GM12865 (cell line): ENCODE measurements around the gene KLRB1.
A peak's percentile ranks its signal among the peaks of the same experiment; 100 is the strongest.
"Not testable (repeated sequence)": the region's sequence is repeated elsewhere in the genome, so short reads cannot be mapped to it uniquely, and the experiment has no call there.

Experiments
- DNase-seq: peaks from one replicate; pipeline ENCODE4 v3.0.0; 2010; ENCODE audit warnings: low read depth
- H3K4me3 ChIP-seq: 2 replicates; pipeline ENCODE4 v1.5.1; 2011; ENCODE audit warnings: mild to moderate bottlenecking, low read depth, low read length, control low read depth
- TF ChIP-seq, protein P1 (sequence below): IDR thresholded peaks from 2 replicates; pipeline ENCODE4 v1.5.1; 2011; ENCODE audit warnings: low read length, control low read depth, low read depth, inconsistent platforms; ENCODE audit not compliant: insufficient read depth; ENCODE audit errors: missing control alignments

Gene KLRB1

DNA sequence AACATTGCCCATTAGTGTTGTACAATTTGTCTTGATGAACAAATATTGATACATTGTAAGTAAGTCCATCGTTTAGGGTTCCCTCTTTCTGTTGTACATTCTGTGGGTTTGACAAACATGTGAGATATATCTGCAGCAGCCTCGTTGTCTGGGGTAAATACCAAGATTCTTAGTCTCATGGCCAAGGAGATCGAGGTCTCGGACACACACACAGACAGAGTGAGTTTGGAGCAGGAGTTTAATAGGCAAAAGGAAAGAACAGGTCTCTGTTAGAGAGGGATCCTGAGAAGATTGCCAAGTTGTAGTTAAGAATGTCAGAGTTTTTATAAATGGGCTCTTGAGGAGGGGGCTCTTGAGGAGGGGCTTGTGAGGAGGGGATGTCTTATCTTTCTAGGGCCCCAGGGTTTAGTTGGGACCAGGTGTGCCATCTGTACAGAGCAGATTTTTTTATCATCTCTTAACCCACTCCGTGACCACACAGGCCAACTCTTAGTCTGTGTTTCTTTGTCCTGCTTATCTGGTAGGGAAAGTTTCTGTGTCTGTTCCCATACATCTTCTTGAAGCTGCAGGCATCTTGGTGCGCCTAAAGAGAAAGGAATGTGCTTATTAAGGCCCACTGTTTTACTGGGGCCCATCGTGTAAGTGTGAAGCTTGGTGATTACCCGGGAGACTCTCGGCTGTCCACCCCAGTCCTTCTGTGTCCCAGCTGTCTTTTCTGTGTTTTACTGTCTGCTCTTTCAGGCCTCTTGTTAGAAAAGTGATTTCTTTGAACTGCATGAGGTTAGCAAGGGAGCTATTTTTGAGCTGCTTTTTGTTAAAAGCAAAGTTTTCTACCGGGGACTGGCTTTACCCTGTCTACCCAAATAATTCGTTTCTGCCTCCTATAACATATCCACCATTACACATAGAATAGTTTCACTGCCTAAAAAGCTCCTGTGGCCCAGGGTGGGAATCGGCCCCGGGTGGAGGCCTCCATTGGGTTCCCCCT is 39.4 kb upstream of the KLRB1 start:
- peak; percentile 33 for DNase-seq

DNA sequence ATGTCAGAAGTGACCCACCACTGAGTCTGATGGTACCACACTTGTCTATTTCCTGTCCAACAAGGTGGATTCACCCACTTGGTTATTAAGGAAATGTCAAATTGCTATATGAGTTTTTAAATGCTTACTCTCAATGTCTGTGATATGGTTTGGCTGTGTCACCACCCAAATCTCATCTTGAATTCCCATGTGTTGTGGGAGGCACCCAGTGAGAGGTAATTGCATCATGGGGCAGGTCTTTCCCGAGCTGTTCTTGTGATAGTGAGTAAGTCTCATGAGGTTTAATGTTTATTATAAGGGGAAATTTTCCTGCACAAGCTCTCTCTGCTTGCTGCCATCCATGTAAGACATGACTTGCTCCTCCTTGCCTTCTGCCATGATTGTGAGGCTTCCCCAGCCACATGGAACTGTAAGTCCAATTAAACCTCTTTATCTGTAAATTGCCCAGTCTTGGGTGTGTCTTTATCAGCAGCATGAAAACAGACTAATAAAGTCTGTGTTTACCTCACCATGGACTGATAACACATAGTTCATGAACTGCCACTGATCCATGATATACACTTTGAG is 37.4 kb upstream of the KLRB1 start:
- not testable (repeated sequence) for H3K4me3 ChIP-seq, DNase-seq

More for the DNA sequence above, 39.4 kb upstream of the KLRB1 start:
- TF ChIP-seq, protein P1, sequence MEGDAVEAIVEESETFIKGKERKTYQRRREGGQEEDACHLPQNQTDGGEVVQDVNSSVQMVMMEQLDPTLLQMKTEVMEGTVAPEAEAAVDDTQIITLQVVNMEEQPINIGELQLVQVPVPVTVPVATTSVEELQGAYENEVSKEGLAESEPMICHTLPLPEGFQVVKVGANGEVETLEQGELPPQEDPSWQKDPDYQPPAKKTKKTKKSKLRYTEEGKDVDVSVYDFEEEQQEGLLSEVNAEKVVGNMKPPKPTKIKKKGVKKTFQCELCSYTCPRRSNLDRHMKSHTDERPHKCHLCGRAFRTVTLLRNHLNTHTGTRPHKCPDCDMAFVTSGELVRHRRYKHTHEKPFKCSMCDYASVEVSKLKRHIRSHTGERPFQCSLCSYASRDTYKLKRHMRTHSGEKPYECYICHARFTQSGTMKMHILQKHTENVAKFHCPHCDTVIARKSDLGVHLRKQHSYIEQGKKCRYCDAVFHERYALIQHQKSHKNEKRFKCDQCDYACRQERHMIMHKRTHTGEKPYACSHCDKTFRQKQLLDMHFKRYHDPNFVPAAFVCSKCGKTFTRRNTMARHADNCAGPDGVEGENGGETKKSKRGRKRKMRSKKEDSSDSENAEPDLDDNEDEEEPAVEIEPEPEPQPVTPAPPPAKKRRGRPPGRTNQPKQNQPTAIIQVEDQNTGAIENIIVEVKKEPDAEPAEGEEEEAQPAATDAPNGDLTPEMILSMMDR: no peak
- H3K4me3 ChIP-seq: peak overlapping the region; percentile 83

DNA sequence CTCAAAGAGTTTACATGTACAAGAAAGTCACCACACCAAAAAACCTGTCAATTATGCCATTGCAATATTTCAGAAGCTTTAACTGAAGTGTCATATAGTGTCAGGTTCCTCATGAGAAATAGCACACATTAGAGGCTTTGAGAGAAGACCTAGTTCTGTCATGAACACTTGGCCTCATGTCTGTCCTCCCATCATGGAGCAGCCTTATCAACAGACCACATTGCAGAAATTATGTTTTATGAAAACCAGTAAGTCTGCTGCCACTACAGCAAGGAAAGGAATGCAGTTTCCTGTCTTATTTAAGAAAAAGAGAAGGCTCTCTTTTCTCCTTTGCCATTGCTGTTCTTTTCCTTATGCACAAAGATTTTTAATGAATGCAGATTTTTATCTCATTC is 35.5 kb upstream of the KLRB1 start:
- no peak for DNase-seq
- TF ChIP-seq, protein P1: no peak

DNA sequence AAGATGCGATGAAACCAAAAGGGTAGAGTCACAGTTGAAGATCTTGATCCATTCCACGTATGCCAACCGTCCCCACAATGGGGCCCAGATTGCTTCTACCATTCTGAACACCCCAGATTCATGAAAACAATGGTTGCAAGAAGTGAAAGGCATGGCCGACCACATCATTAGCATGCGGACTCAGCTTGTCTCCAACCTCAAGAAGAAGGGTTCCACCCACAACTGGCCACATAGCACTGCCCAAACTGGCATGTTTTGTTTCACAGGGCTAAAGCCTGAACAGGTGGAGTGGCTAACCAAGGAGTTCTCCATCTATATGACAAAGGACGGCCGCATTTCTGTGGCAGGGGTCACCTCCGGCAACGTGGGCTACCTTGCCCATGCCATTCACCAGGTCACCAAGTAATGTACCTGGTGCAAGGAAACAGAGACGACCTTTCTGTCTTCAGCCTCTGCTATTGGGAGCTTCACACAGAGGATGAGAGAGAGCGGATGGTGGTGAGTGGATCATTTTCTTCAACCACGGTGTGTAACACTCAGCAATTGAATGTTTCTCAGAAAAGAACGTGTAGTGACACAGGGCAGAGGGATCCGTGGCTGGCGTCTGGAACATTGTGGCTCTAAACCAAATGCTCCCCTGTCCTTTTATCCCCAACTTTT is 35.0 kb upstream of the KLRB1 start:
- H3K4me3 ChIP-seq: no peak overlapping the region
- TF ChIP-seq, protein P1: no peak
- DNase-seq: peak; percentile 37

More for the DNA sequence above, 35.5 kb upstream of the KLRB1 start:
- no peak overlapping the region for H3K4me3 ChIP-seq

DNA sequence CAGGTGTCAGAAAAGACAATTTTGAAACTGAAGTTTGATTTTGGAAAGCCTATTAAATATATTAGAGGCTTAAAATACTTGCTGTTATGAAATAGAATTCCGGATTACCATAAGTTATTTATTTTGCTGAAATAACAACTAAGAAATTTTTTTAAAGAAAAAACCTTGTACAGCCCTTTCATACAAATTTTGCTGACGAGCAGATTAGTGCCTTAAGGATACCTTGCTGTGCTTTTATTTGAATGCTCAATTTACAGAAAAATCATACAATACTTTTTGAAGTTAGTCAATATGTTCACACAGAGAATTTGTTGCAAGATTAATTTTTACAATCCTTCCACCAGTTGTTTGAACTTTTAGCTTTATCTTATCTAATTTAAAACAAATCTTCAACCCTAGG is 32.3 kb upstream of the KLRB1 start:
- H3K4me3 ChIP-seq: no peak overlapping the region
- DNase-seq: no peak
- TF ChIP-seq, protein P1: no peak

DNA sequence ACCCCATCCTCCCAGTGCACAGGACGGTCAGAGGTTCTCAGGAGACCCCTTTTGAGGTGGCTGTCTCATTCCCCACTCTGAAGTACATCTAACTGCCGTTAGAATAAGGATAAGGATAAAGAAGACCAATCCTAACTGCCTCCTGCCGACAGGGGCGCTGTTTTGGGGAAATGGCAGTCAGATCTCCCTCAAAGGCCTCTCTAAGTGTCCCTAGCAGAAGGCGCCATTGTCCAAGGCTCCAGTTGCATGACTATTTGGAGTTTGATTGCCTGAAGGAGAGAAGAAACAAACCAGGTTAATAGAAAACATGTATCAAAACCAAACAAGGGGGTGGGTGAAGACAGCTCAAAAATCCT is 29.1 kb upstream of the KLRB1 start:
- no peak for DNase-seq
- no peak overlapping the region for H3K4me3 ChIP-seq
- TF ChIP-seq, protein P1: no peak
